SK-N-SH treated with all-trans-retinoic acid at 6 μM for 48 hours (cell line): ENCODE results near the gene DCTN2.
"Not testable (repeated sequence)": the region's sequence is repeated elsewhere in the genome, so short reads cannot be mapped to it uniquely, and the experiment has no call there.

Experiments used
- BACH2 ChIP-seq: fragments of 250-450 bp; sonication (Bioruptor Pico); IDR thresholded peaks from 2 replicates; pipeline ENCODE4 v1.9.0; 2021; ENCODE audit warnings: mild to moderate bottlenecking, borderline replicate concordance
- ESRRG ChIP-seq: fragments of 250-450 bp; sonication (Bioruptor Pico); IDR thresholded peaks from 2 replicates; pipeline ENCODE4 v1.6.1; 2021; ENCODE audit warnings: mild to moderate bottlenecking
- PATZ1 ChIP-seq: fragments of 250-450 bp; sonication (Bioruptor Pico); IDR thresholded peaks from 2 replicates; pipeline ENCODE4 v1.8.0; 2020; ENCODE audit warnings: mild to moderate bottlenecking, moderate library complexity, borderline replicate concordance
- SNAI2 ChIP-seq: fragments of 250-450 bp; sonication (Bioruptor Pico); IDR thresholded peaks from 2 replicates; pipeline ENCODE4 v1.5.0; 2020; ENCODE audit warnings: mild to moderate bottlenecking, moderate library complexity
- TCF4 ChIP-seq: fragments of 250-450 bp; sonication (Bioruptor Pico); IDR thresholded peaks from 2 replicates; pipeline ENCODE4 v1.8.0; 2021; ENCODE audit warnings: mild to moderate bottlenecking, moderate library complexity, borderline replicate concordance
- ZFP3 ChIP-seq: fragments of 250-450 bp; sonication (Bioruptor Pico); IDR thresholded peaks from 2 replicates; pipeline ENCODE4 v1.5.0; 2020; ENCODE audit warnings: mild to moderate bottlenecking, moderate library complexity
- ZFP30 ChIP-seq: fragments of 450-650 bp; formaldehyde crosslinking; IDR thresholded peaks from 2 replicates; pipeline ENCODE4 v1.5.0; 2022; ENCODE audit warnings: mild to moderate bottlenecking, moderate library complexity
- ZNF565 ChIP-seq: fragments of 450-650 bp; formaldehyde crosslinking; conservative IDR thresholded peaks from 2 replicates; pipeline ENCODE4 v1.5.0; 2020; ENCODE audit warnings: low read depth, mild to moderate bottlenecking, moderate library complexity

DNA sequence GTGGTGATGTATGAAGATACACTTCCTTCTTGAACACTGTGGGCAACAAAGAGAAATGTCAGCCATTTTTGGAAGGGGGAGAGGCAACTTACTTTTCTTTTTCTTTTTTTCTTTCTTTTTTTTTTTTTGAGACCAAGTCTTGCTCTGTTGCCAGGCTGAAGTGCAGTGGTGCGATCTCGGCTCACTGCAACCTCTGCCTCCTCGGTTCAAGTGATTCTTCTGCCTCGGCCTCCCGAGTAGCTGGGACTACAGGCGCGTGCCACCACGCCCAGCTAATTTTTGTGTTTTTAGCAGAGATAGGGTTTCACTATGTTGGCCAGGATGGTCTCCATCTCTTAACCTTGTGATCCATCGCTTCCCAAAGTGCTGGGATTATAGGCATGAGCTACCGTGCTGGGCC is 29.3 kb downstream of the DCTN2 start:
- not testable (repeated sequence) for TF ChIP-seq ZFP30 (CRISPR knock-in tag); ZFP3 (CRISPR knock-in tag); BACH2 (CRISPR knock-in tag); PATZ1 (CRISPR knock-in tag); TCF4; SNAI2 (CRISPR knock-in tag); ZNF565 (CRISPR knock-in tag); ESRRG
